IPS-NIHi7 (cell line): Measurements from ENCODE around the gene TPGS1.
A peak's percentile ranks its signal among the peaks of the same experiment; 100 is the strongest.

Experiments used
- DNase-seq: peaks from one replicate; pipeline ENCODE4 v3.0.0; 2012; ENCODE audit warnings: mixed read lengths; ENCODE audit errors: extremely low spot score

Gene TPGS1

DNA sequence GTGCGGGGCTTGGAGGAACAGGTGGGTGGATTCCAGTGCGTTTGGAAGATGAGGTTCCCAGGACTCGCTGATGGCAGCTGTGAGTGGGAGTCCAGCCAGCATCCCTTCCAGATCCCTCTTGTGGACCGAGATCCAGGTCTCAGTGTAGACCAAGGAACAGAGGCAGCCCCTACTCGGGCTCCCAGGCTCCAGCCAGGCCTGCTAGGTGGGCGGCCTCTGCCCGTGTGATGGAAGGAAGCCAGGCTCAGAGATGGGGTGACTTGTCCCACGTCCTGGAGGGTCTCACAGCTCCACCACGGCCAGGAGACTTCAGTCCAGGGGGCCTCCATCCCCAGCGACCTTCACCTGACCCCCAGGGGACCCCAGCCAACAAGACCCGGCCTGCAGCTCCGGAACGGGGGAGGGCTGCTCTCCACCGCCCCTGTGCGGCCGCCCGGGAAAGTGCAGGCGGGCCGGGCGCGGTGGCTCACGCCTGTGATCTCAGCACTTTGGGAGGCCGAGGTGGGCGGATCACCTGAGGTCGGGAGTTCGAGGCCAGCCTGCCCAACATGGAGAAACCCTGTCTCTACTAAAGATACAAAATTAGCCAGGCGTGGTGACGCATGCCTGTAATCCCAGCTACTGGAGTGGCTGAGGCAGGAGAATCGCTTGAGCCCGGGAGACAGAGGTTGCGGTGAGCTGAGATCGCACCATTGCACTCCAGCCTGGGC, 11.7 kb upstream of the TPGS1 start:
- DNase-seq, result peak; percentile 68

DNA sequence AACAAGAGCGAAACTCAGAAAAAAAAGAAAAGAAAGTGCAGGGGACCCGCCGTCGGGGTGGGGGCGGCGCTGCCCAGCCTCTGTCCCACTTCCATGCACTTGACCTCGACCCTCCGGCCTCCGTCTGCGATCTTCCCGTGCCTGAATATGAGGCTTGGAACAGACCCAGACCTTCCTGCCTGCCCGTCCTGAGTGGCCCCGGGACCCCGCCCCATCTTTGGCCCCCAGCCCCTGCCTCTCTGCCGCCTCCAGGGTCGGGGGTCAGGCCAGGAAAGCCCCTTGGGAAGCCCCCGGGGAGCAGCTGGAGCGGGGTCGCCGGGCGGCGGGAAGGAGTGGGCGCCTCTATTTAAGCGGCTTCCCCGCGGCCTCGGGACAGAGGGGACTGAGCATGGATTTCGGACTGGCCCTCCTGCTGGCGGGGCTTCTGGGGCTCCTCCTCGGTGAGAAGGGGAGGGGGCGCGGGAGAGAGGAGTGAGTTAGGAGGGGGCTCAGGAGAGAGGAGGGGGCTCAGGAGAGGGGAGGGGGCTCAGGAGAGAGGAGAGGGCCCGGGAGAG, 11.1 kb upstream of the TPGS1 start, which contains the start of gene MADCAM1:
TSS of gene MADCAM1 (plus strand) at position 375 of the 554 bp plus-strand sequence. CDS start at position 389, 14 bp downstream.
- DNase-seq, result peak; percentile 31

DNA sequence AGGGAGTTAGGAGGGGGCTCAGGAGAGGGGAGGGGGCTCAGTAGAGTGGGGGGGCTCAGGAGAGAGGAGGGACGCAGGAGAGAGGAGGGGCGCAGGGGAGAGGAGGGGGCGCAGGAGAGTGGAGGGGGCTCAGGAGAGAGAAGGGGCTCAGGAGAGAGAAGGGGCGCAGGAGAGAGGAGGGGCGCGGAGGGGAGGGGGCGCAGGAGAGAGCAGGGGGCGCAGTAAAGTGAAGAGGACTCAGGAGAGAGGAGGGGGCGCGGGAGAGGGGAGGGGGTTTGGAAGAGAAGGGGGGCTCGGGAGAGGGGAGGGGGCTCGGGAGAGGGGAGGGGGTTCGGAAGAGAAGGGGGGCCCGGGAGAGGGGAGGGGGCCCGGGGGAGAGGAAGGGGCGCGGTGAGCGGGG, 10.3 kb upstream of the TPGS1 start:
- no peak for DNase-seq

DNA sequence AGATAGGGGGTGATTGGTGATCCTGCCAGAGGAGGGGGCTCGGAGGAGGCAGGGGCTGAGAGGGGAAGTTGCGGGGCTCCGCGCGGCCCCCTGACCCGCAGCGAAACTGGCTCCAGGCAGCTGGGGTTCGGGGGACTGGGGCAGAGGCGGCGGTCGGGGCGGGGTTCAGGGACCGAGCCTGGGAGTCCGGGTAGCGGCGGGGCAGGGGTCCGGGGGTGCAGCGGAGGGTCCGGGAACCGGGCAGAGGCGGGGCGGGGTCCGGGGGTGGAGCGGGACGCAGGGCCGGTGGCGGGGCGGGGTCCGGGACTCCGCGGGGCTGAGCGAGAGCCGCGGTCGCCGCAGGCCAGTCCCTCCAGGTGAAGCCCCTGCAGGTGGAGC, 9.8 kb upstream of the TPGS1 start:
- peak; percentile 24 for DNase-seq

DNA sequence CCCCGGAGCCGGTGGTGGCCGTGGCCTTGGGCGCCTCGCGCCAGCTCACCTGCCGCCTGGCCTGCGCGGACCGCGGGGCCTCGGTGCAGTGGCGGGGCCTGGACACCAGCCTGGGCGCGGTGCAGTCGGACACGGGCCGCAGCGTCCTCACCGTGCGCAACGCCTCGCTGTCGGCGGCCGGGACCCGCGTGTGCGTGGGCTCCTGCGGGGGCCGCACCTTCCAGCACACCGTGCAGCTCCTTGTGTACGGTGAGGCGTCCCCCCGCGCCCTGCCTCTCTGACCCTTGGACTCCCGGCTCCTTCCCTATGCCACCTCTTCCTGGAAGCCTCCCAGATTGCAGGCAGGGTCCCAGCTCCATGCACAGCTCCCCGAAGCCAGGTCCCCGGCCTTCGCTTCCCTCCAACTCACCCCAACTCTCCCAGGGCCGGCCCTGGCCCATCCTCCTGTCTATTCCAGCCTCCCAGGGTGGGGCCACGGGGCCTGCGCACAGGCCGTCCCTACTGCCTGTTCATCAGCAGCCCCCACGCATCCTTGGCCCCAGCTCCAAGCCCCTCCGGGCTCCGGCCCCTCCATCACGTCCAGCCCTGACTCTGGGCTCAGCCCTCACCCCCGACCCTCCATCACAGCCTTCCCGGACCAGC, 9.3 kb upstream of the TPGS1 start:
- peak; percentile 10 for DNase-seq

DNA sequence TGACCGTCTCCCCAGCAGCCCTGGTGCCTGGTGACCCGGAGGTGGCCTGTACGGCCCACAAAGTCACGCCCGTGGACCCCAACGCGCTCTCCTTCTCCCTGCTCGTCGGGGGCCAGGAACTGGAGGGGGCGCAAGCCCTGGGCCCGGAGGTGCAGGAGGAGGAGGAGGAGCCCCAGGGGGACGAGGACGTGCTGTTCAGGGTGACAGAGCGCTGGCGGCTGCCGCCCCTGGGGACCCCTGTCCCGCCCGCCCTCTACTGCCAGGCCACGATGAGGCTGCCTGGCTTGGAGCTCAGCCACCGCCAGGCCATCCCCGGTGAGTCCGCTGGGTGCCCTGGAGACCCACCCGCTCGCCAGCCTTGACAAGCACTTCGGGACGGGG, 8.8 kb upstream of the TPGS1 start:
- DNase-seq, result peak; percentile 18

DNA sequence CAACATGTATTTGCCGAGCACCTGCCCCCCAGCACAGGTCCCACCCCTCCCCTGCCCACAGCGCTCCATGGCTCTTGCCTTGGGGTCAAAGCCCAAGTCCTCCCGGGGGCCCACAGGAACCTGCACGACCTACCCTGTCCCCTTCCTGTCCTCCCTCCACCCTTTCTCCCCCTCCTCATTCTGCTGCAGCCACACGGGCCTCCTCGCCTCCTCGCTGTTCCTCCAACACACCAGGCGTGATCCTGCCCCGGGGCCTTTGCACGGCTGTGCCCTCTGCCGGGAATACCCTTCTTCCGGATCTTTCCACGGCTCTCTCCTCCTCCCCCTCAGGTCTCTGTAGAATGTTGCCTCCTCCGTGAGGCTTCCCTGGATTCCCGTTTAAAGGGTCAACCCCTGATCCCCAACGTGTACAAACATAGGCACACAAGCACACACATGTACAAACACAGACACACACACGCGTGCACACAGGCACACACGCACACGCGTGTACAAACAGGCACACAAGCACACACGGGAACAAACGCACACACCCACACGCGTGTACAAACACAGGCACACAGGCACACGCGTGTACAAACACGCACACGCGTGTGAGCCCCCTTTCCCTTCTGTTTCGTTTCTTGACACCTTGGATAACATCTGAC, 8.2 kb upstream of the TPGS1 start:
- DNase-seq, result no peak

DNA sequence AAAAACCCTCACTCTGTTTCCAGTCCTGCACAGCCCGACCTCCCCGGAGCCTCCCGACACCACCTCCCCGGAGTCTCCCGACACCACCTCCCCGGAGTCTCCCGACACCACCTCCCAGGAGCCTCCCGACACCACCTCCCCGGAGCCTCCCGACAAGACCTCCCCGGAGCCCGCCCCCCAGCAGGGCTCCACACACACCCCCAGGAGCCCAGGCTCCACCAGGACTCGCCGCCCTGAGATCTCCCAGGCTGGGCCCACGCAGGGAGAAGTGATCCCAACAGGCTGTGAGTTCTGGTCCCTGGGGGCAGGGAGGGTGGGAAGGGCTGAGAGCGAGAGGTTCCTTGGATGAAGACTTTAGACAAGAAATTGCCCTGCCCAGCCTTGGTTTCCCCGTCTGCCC, 5.7 kb upstream of the TPGS1 start:
- no peak for DNase-seq

DNA sequence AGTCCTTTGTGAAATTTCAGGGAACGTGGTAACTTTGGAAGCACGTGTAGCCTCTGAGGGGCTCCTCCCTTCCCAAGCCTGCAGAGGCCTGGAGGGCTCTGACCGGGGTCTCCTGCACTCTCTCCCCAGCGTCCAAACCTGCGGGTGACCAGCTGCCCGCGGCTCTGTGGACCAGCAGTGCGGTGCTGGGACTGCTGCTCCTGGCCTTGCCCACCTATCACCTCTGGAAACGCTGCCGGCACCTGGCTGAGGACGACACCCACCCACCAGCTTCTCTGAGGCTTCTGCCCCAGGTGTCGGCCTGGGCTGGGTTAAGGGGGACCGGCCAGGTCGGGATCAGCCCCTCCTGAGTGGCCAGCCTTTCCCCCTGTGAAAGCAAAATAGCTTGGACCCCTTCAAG, 2.7 kb upstream of the TPGS1 start:
- DNase-seq, result no peak

DNA sequence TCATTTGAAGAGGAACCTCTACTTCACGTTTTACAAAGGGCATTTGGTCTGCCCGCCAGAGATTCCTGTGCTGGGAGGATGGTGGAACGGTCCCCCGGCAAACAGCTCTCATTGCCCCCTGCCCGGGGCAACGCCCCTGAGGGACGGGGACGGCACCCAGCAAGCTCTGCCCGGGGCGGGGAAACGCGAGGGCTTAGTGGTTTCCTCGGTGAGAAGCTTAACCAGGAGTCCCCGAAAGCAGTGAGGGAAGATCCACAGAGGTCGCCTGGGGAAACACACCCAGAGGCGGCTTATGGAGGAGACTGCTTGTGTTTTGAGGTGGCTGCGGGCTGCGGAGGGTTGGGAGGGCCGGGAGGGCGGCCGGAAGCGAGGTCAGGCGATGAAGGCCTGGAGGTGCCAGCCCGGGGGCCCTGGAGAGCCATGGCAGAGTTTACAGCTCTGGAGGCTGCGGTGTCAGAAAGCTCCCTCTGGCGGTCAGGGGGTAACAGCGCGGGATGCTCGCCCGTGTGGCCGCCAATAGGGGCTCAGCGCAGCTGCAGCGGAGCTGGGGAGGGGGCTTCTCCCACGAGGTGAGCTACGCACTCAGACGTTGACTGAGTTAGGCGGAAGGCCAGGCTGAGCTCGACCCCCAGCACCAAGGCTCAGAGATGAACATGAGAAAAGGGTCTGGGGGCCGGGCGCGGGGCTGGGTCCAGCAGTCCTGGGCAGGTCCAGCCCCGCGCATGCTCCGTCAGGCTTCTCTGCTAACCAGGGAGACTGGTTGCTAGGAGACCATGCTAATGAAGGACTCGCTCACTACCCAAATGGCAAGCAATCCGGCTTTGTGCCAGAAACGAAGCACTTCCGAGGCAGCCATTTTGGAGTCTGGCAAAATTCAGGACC, 652 bp upstream of the TPGS1 start:
- peak; percentile 93 for DNase-seq

DNA sequence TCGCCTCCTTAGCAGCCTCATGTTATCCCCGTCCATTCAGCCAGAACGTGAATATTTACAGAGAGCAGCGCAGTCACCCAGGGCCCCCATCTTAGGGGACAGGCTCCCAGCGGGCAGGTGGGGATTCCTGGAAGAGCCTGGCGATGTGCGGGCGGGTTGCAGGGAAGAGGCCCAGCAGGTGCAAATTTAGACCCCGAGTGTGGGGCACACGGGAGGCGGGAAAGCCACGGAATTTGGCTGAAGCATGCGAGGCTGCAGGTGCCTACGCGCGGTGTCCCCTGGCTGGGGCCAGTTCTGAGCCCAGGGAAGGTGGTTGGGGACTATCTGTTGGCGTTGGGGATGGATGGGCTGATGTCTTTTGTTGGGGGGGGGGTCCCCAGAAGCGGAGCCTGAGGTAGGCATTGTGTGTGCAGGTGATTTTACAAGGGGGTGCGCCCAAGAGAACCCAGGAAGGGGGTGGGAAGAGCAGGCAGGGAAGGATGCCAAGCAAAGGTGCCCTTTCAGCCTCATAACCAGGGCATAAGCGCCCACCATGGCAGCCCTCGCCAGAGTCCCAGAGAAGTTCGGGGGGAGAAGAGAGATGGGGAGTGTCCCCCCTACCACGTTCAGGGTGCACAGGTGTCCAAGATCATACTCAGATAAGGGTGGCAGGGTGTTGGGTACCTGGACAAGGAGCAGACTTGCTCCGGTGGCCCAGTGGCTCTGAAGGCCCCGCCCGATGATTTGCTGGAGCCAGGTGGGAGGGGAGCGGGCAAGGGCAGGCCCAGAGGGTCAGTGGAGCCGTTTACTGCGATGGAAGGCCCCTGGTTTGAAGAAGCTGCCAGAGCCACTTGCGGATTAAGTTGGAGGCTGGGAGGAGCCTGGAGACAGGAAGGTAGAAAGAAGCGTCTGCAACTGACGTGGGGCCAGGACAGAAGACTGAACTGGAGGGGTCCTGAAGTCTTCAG, 1.2 kb downstream of the TPGS1 start:
- DNase-seq, result no peak

DNA sequence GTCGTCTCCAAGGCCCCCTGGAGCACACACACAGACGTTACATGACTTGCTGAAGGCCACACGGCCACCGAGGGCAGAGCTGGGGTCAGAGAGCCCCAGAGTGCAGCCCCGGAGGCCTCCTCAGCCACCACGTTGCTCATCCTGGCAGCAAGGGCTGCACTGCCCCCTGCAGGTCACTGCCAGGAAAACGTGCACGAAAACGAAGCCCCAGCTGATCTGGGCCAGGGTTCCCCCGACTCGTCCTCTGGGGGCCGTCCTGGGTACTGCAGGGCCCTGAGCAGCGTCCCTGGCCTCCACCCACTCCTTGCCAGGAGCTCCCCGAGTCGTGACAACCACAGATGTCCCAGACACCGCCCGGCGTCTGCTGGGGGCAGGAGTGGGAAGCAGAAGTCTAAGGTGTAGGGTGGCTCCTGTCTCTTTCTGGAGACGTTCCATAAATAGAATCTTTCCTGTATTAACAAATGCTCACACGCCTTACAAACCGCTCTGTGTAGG, 3.4 kb downstream of the TPGS1 start:
- DNase-seq, result peak; percentile 83

DNA sequence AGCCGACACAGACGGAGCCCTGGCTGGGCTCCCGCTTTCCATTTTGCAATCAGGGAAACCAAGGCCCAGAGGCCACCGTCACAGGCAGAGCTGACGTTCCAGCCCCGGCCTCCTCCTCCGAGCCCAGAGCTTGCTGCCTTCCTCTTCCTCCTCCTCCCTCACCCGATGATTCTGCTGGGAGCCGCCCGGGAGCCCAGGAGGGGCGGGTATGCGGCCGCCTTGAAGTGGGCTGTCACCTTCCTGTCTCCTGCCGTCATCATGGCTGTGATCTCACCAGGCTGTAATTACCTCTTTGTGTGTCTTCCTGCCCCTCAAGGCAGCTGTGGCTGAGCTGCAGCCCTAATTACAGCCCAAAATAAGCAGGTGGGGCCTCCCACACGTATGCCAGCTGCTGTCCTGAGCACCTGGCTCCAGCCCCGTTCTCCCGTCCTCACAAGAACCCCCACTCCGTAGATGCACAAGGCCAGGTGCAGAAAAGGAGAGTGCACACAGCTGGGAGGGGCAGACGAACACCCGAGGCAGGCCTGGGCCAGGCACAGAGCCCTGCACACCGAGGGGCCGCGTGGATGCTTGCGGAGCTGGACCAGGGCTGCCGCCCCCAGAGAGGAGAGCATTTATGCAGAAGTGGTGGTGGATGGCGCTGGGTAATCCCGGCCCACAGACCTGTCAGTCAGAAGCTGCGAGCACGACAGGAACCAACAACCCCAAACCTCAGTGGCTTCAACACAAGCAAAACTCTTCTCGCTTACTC, 4.0 kb downstream of the TPGS1 start:
- peak; percentile 60 for DNase-seq

DNA sequence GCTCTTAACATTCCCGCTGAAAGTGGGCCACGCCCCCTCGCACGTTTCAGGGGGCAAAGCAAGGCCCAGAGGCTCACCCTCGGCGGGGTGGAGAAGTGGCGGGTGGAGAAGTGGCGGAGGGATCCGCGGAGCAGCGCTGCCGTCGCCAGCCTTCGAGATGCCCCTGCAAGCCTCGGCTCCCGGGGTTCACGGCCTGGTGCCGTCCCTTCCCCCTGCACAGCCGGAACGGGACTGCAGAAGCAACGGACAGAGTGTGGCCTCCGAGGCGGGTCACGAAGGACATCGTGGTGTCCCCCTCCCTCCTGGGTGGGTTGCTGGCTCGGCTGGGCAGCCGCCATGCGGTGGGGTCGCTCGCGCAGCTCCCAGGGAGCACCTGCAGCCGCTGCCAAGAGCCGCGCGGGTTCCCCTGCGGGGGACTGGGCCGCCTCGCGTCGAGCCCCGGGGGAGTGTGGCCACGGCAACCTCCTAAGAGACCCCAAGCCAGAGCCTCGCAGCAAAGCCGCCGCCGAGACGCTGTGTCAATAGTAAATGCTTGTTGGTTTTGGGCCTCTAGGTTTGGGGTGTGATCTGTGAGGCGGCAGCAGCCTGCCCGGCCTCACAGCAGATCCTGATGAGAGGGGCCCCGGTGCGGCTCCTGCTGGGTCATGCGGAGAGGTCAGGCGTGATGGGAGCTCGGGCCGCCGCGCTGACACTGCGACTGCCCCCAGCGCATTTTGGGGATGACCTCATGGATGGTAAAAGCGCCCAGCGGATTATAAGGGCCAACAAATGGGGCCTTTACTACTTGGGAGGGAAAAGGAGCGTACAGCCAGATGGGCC, 5.5 kb downstream of the TPGS1 start:
- DNase-seq, result no peak

DNA sequence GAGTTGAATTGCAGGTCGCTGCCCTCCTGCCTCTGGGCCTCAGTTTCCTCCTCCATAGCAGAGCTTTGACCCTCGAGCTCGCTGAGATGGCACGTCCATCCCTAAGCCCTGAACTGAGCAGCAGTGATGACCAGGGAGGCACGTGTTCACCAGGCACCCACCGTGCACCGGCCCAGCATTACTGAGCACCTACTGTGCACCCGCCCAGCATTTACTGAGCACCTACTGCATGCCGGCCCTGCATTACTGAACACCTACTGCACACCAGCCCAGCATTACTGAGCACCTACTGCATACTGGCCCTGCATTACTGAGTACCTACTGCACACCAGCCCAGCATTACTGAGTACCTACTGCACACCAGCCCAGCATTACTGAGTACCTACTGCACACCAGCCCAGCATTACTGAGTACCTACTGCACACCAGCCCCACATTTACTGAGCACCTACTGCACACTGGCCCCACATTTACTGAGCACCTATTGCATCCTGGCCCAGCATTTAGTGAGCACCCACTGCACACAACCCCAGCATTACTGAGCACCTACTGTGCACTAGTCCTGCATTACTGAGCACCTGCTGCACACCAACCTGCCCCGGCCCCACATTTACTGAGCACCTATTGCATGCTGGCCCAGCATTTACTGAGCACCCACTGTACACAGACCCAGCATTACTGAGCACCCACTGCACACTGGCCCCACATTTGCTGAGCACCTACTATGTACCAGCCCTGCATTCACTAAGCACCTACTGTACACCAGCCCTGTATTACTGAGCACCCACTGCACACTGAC, 6.3 kb downstream of the TPGS1 start:
- no peak for DNase-seq

DNA sequence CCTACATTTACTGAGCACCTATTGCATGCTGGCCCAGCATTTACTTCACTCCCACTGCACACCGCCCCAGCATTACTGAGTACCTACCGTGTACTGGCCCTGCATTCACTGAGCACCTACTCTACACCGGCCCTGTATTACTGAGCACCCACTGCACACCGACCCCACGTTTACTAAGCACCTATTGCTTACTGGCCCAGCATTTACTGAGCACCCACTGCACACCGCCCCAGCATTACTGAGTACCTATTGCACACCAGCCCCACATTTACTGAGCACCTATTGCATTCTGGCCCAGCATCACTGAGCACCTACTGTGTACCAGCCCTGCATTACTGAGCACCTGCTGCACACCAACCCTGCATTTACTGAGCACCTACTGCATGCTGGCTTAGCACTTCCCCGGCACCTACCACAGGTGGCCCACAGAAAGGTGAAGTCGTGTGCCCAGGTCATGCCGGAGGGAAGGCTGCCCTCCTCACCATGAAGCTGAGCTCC, 6.9 kb downstream of the TPGS1 start:
- no peak for DNase-seq

DNA sequence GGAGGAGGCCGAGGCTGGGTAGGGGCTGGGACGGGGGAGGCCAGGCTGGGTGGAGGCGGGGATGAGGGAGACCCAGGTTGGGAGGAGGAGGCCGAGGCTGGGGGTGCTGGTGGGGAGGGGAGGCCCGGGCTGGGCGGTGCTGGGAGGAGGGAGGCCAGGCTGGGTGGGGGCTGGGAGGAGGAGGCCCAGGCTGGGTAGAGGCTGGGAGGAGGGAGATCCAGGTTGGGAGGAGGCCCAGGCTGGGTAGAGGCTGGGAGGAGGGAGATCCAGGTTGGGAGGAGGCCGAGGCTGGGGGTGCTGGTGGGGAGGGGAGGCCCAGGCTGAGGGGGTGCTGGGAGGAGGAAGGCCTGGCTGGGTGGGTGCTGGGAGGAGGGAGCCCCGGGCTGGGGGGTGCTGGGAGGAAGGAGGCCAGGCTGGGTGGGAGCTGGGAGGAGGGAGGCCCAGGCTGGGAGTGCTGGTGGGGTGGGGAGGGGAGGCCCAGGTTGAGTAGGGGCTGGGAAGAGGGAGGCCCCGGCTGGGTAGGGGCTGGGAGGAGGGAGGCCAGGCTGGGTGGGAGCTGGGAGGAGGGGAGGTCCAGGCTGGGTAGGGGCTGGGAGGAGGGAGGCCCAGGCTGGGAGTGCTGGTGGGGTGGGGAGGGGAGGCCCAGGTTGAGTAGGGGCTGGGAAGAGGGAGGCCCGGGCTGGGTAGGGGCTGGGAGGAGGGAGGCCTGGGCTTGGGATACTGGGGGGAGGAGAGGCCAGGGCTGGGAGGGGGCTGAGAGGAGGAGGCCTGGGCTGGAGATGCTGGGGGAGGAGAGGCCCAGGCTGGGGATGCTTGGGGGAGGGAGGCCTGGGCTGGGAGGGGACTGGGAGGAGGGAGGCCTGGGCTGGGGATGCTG, 10.7 kb downstream of the TPGS1 start:
- no peak for DNase-seq
